ENCODE measurements around the gene CXXC5. TPM values are rescaled to one million over a fixed set of nuclear protein-coding genes. Genes with fewer than 3 reads are reported as not detected.

Gene CXXC5
- total and polyA plus RNA-seq, 9 of the 15 experiments (the other 6 are each of a cell fraction or from before 2014, with no cell fraction given) = 1.9 to 123 (median 45.8) TPM

GRCh38 chr5:139638090-139638735, 9.9 kb upstream of the CXXC5 start (continued):
- TF ChIP-seq ZNF232 (CRISPR knock-in tag; IDR thresholded peaks at IDR 0.05) (no peak), TAF15 (IDR thresholded peaks at IDR 0.05; ENCODE audit: low read depth, low read length) (no peak), TFAP4 (CRISPR knock-in tag; IDR thresholded peaks at IDR 0.05; ENCODE audit: borderline replicate concordance) (no peak), HDAC1 (IDR thresholded peaks at IDR 0.05) (no peak), ZNF707 (CRISPR knock-in tag; conservative IDR thresholded peaks at IDR 0.05) (0 out of 2 replicates have a peak, but pooled peaks have one; percentile 17), ARHGAP35 (IDR thresholded peaks at IDR 0.05; ENCODE audit: partially characterized antibody) (no peak), HDAC2 (IDR thresholded peaks at IDR 0.05) (no peak), DPF2 (IDR thresholded peaks at IDR 0.05) (no peak), HES1 (IDR thresholded peaks at IDR 0.05; ENCODE audit: low read depth) (no peak), ZKSCAN1 (IDR thresholded peaks at IDR 0.05; ENCODE audit: low read depth, low read length) (no peak), ZBTB2 (IDR thresholded peaks at IDR 0.05) (no peak), NR2F6 (CRISPR knock-in tag; IDR thresholded peaks at IDR 0.05) (no peak), XRCC3 (IDR thresholded peaks at IDR 0.05) (no peak), ZKSCAN3 (CRISPR knock-in tag; IDR thresholded peaks at IDR 0.05) (no peak), SNAPC5 (CRISPR knock-in tag; IDR thresholded peaks at IDR 0.05) (no peak), TAF1 (IDR thresholded peaks at IDR 0.05; ENCODE audit: control insufficient read depth, extremely low read depth, insufficient read depth, low read length, severe bottlenecking) (no peak), ZBTB34 (CRISPR knock-in tag; IDR thresholded peaks at IDR 0.05) (no peak), RBM34 (IDR thresholded peaks at IDR 0.05; ENCODE audit: borderline replicate concordance, insufficient read depth, low read length) (no peak), ZNF146 (CRISPR knock-in tag; IDR thresholded peaks at IDR 0.05; ENCODE audit: unreplicated experiment) (no peak), HCFC1 (IDR thresholded peaks at IDR 0.05; ENCODE audit: low read depth, low read length) (no peak)
- TF ChIP-seq, protein P1, sequence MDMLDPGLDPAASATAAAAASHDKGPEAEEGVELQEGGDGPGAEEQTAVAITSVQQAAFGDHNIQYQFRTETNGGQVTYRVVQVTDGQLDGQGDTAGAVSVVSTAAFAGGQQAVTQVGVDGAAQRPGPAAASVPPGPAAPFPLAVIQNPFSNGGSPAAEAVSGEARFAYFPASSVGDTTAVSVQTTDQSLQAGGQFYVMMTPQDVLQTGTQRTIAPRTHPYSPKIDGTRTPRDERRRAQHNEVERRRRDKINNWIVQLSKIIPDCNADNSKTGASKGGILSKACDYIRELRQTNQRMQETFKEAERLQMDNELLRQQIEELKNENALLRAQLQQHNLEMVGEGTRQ (CRISPR knock-in tag; IDR thresholded peaks at IDR 0.05) = no peak
- TF ChIP-seq, protein P2, sequence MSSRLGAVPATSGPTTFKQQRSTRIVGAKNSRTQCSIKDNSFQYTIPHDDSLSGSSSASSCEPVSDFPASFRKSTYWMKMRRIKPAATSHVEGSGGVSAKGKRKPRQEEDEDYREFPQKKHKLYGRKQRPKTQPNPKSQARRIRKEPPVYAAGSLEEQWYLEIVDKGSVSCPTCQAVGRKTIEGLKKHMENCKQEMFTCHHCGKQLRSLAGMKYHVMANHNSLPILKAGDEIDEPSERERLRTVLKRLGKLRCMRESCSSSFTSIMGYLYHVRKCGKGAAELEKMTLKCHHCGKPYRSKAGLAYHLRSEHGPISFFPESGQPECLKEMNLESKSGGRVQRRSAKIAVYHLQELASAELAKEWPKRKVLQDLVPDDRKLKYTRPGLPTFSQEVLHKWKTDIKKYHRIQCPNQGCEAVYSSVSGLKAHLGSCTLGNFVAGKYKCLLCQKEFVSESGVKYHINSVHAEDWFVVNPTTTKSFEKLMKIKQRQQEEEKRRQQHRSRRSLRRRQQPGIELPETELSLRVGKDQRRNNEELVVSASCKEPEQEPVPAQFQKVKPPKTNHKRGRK (tag; IDR thresholded peaks at IDR 0.05) = no peak

Data from K562 (cell line).